Chondrocyte (in vitro differentiated cells): Measurements from ENCODE around the gene MICAL3. TPM values are rescaled to one million over a fixed set of nuclear protein-coding genes. Genes with fewer than 3 reads are reported as not detected.
"Not testable (repeated sequence)": the region's sequence is repeated elsewhere in the genome, so short reads cannot be mapped to it uniquely, and the experiment has no call there.

Experiments
- DNase-seq: peaks from one replicate; pipeline ENCODE4 v3.0.0; 2021; ENCODE audit warnings: mixed read lengths, low spot score
- H3K27ac Mint-ChIP-seq: one replicate; pipeline ENCODE4 v1.8.0; 2021; ENCODE audit warnings: mild to moderate bottlenecking, moderate library complexity, mixed read lengths; ENCODE audit not compliant: unreplicated experiment
- H3K27me3 Mint-ChIP-seq: 2 replicates; pipeline ENCODE4 v1.8.0; 2021; ENCODE audit warnings: low read depth, mixed read lengths
- H3K36me3 Mint-ChIP-seq: 2 replicates; pipeline ENCODE4 v1.8.0; 2021; ENCODE audit warnings: low read depth, mixed read lengths
- H3K4me1 Mint-ChIP-seq: 2 replicates; pipeline ENCODE4 v1.8.0; 2021; ENCODE audit warnings: low read depth, mild to moderate bottlenecking, mixed read lengths
- H3K4me3 Mint-ChIP-seq: one replicate; pipeline ENCODE4 v1.8.0; 2021; ENCODE audit warnings: mild to moderate bottlenecking, moderate library complexity, mixed read lengths; ENCODE audit not compliant: unreplicated experiment
- H3K9me3 Mint-ChIP-seq: 2 replicates; pipeline ENCODE4 v1.8.0; 2021; ENCODE audit warnings: low read depth, mixed read lengths
- CTCF ChIP-seq: fragments of 200-600 bp; sonication (generic); IDR thresholded peaks from 2 replicates; pipeline ENCODE4 v1.5.0; 2021; ENCODE audit warnings: antibody characterized with exemption, mild to moderate bottlenecking, moderate library complexity
- total RNA-seq: library from RNA; stranded (reverse); gene quantifications from 3 replicates; pipeline ENCODE4 v1.2.1, GENCODE V29; 2021

MICAL3 gene
- total RNA-seq, 1 donor from 2014 or later = 68.2 TPM

DNA sequence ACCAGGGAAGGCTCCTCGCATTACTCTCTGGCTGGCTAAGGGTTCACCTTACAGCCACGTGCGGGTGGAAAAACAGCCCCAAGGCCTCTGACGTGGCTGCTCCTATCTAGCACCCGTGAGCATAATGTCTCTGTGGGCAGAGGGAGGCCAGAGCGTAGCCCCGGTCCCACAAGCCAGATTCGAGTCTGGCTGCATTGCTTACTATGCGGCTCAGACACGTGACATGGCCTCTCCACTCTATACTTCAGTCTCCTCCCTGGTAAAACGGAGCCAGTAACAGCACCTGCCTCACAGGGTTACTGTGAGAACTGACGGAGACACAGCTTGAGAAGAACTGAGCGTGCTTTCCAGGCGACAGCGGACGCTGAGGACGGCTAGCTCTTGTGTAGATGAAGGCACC is 144.3 kb downstream of the MICAL3 start:
- Mint-ChIP-seq H3K27me3 (no peaks in the 10 kb centered on the region), H3K4me1 (no peaks in the 10 kb centered on the region)

DNA sequence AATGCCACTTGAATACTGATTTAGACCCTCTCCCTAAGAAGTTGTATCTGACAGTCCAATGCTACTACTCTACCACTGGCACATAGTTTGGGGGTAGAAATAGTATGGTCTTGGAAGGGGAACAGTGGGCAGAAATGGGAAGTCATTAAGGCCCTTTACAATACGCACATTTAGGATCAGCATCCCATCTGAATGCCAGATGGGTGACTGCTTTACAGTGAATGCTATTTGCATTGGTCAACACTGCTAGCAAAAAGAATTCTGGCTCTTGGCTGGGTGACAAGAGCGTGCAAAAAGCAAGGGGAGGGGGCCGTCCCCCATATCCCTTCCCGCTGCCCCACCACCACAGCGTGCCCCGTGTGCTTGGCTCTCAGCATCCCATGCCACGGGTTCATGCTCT is 145.4 kb downstream of the MICAL3 start:
- Mint-ChIP-seq H3K36me3 (peaks cover 24% of the 10 kb centered on the region), H3K4me1 (no peaks in the 10 kb centered on the region), H3K4me3 (no peak overlapping the region), H3K27me3 (no peaks in the 10 kb centered on the region), H3K9me3 (no peaks in the 10 kb centered on the region), H3K27ac (no peak overlapping the region)
- no peak for TF ChIP-seq CTCF
- no peak for DNase-seq

More for the DNA sequence above, 144.3 kb downstream of the MICAL3 start:
- no peak for DNase-seq
- H3K36me3 Mint-ChIP-seq = peaks cover 21% of the 10 kb centered on the region
- H3K4me3 Mint-ChIP-seq = no peak overlapping the region
- no peak for TF ChIP-seq CTCF
- H3K27ac Mint-ChIP-seq = no peak overlapping the region
- no peaks in the 10 kb centered on the region for H3K9me3 Mint-ChIP-seq

DNA sequence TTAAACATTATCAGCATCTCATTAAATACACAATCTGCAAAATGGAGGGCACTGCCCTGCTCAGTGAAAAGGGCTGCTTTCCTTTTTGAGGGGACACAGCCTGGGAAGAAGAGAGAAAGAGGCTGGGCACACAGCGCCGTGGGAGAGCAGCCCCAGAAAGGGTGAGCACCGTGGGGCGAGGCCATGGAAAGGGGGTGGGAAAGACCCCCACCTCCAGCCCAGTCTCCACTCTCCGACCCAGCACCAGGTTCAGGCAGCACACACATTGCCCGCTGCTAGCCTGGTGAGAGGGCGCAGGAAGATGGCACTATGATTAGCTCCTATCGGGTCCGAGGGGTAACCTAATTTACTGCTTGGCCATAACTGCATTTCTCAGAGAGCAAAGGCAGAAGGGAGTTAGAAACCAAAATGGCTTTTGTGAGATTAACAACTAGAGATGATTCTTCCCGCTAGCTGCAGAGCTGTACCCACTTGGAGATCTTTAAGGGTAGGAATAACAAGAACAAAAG is 146.1 kb downstream of the MICAL3 start:
- TF ChIP-seq CTCF = no peak
- Mint-ChIP-seq H3K36me3 (peaks cover 27% of the 10 kb centered on the region), H3K27ac (no peak overlapping the region), H3K27me3 (no peaks in the 10 kb centered on the region), H3K4me1 (no peaks in the 10 kb centered on the region), H3K4me3 (no peak overlapping the region), H3K9me3 (no peaks in the 10 kb centered on the region)
- no peak for DNase-seq

GRCh38 chr22:17876878-17877855 is 147.2 kb downstream of the MICAL3 start:
- not testable (repeated sequence) for H3K4me1 Mint-ChIP-seq, H3K9me3 Mint-ChIP-seq, H3K27me3 Mint-ChIP-seq, H3K27ac Mint-ChIP-seq, H3K4me3 Mint-ChIP-seq, DNase-seq
- peaks cover 28% of the 10 kb centered on the region for H3K36me3 Mint-ChIP-seq

DNA sequence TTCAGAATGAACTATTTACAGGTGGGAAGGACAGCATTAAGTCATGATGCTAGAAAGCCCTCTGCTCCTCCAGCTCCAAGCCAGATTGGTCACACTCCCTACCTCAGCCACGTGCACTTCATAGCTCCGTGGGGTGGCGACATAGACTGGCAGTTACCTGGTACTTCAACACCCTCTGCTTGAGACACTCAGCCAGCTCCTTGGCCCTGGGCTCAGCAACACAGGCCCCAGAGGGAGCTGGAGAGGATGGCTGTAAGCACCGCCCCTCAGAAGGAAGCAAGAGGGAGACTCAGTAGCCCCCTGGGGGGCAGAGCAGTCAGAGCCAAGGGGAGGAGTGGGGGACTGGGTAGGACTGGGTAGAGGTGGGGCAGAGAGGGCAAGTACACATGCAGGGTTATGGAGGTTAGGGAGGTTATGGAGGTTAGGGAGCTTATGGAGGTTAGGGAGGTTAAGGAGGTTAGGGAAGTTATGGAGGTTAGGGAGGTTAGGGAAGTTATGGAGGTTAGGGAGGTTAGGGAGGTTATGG is 148.0 kb downstream of the MICAL3 start:
- H3K27ac Mint-ChIP-seq = no peak overlapping the region
- H3K4me3 Mint-ChIP-seq = no peak overlapping the region
- H3K9me3 Mint-ChIP-seq = no peaks in the 10 kb centered on the region
- no peaks in the 10 kb centered on the region for H3K27me3 Mint-ChIP-seq
- peak; percentile 13 for TF ChIP-seq CTCF
- no peak for DNase-seq
- H3K36me3 Mint-ChIP-seq = peaks cover 31% of the 10 kb centered on the region
- H3K4me1 Mint-ChIP-seq = no peaks in the 10 kb centered on the region
